Measurements from ENCODE around the gene COL15A1.
"Not testable (repeated sequence)": the region's sequence is repeated elsewhere in the genome, so short reads cannot be mapped to it uniquely, and the experiment has no call there.

COL15A1 gene

GRCh38 chr9:99079542-99079941 lies 135.8 kb downstream of the COL15A1 start:
- DNase-seq (ENCODE audit: low spot score) = no peak

- no peak for DNase-seq (ENCODE audit: low spot score)
These were observed 139.3 kb downstream of the COL15A1 start for GRCh38 chr9:99083051-99083450.

GRCh38 chr9:99085949-99086948 lies 142.5 kb downstream of the COL15A1 start:
- no peak for DNase-seq (ENCODE audit: low spot score)

- no peak for DNase-seq (ENCODE audit: low spot score)
These were observed 143.8 kb downstream of the COL15A1 start for GRCh38 chr9:99087462-99087861.

GRCh38 chr9:99090336-99091130 lies 146.8 kb downstream of the COL15A1 start:
- DNase-seq (ENCODE audit: low spot score) = no peak

GRCh38 chr9:99092643-99093491 lies 149.2 kb downstream of the COL15A1 start:
- peak; percentile 77 for DNase-seq (ENCODE audit: low spot score)

GRCh38 chr9:99093492-99093791 lies 149.7 kb downstream of the COL15A1 start:
- peak; percentile 34 for DNase-seq (ENCODE audit: low spot score)

GRCh38 chr9:99095565-99095964 lies 151.9 kb downstream of the COL15A1 start:
- no peak for DNase-seq (ENCODE audit: low spot score)

- DNase-seq (ENCODE audit: low spot score) = no peak
These were observed 152.7 kb downstream of the COL15A1 start for GRCh38 chr9:99096409-99096808.

GRCh38 chr9:99099806-99100585 lies 156.3 kb downstream of the COL15A1 start:
- not testable (repeated sequence) for DNase-seq (ENCODE audit: low spot score)

- DNase-seq (ENCODE audit: low spot score) = no peak
These were observed 157.6 kb downstream of the COL15A1 start for GRCh38 chr9:99101271-99101670.

- DNase-seq (ENCODE audit: low spot score) = no peak
These were observed 158.1 kb downstream of the COL15A1 start for GRCh38 chr9:99101812-99102211.

- no peak for DNase-seq (ENCODE audit: low spot score)
These were observed 159.6 kb downstream of the COL15A1 start for GRCh38 chr9:99103054-99103895.

- no peak for DNase-seq (ENCODE audit: low spot score)
These were observed 160.3 kb downstream of the COL15A1 start for GRCh38 chr9:99103901-99104458.

- DNase-seq (ENCODE audit: low spot score) = peak; percentile 94
These were observed 160.9 kb downstream of the COL15A1 start, which contains the start of gene TGFBR1 for GRCh38 chr9:99104459-99105151. Gene TGFBR1, plus strand, starts transcription at chr9:99105113. Its CDS starts 93 bp downstream, at chr9:99105206.

- DNase-seq (ENCODE audit: low spot score) = no peak
These were observed 161.7 kb downstream of the COL15A1 start for GRCh38 chr9:99105152-99106043.

GRCh38 chr9:99106044-99106375 lies 162.3 kb downstream of the COL15A1 start:
- no peak for DNase-seq (ENCODE audit: low spot score)

GRCh38 chr9:99107421-99107820 lies 163.7 kb downstream of the COL15A1 start:
- DNase-seq (ENCODE audit: low spot score) = no peak
